Ishikawa (cell line): ENCODE results near the gene BIN2.

ENCODE experiments used
- CEBPB ChIP-seq: IDR thresholded peaks from 2 replicates; pipeline ENCODE4 v1.6.1; 2012
- EGR1 ChIP-seq: IDR thresholded peaks from 2 replicates; pipeline ENCODE4 v1.6.1; 2012
- EP300 ChIP-seq: IDR thresholded peaks from 2 replicates; pipeline ENCODE4 v1.6.1; 2012; ENCODE audit warnings: borderline replicate concordance
- FOXM1 ChIP-seq: IDR thresholded peaks from 2 replicates; pipeline ENCODE4 v1.6.1; 2012; ENCODE audit warnings: low read depth, borderline replicate concordance
- NFIC ChIP-seq: IDR thresholded peaks from 2 replicates; pipeline ENCODE4 v1.6.1; 2012
- RAD21 ChIP-seq: IDR thresholded peaks from 2 replicates; pipeline ENCODE4 v1.6.1; 2012; ENCODE audit warnings: low read depth
- TAF1 ChIP-seq: IDR thresholded peaks from 2 replicates; pipeline ENCODE4 v1.6.1; 2012; ENCODE audit warnings: low read depth, mild to moderate bottlenecking
- TEAD4 ChIP-seq: IDR thresholded peaks from 2 replicates; pipeline ENCODE4 v1.6.1; 2012
- YY1 ChIP-seq: IDR thresholded peaks from 2 replicates; pipeline ENCODE4 v1.6.1; 2012; ENCODE audit warnings: low read depth
- TF ChIP-seq, protein P1 (sequence below): IDR thresholded peaks from 2 replicates; pipeline ENCODE4 v1.6.1; 2012; ENCODE audit warnings: low read depth, mild to moderate bottlenecking
- TF ChIP-seq, protein P2 (sequence below): IDR thresholded peaks from 2 replicates; pipeline ENCODE4 v1.6.1; 2012
- TF ChIP-seq, protein P3 (sequence below): IDR thresholded peaks from 2 replicates; pipeline ENCODE4 v1.6.1; 2012

DNA sequence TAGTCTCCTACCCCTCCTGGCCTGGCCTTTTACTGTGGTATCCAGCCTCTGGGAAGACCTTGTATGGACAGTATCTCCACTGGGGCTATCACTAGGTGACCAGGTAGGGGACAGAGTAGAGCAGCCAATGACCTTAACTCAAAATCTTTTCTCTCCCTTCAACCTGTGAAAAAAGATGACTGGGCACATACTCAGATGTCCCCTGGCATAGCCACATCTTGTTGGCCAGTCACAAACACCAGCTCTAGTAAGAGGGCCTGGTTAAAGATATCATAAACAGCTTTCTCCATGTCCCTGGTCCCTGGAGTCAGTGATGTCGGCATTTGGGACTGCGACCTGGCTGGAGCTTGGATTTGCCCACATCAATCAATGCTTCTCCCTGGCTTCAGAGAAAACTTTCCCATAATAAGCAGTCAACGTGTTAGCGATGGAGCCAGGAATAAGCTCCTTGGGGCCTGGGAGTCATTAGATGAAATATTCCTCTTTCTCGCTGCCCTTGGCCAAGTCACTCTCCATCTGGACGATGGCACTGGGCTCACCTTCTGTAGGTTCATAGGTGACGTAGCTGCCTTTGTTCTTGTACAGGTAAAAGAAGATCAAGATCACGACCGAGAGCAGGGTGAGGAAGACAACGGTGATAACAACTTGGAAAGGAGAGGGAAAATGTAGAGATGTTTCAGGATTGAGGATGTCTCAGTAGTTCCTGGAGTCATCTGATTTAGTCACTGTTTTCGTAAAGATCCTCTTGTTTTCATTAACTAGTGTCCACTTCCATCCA lies 78.3 kb downstream of the BIN2 start:
- TF ChIP-seq CEBPB (no peak), FOXM1 (no peak), RAD21 (no peak), TEAD4 (no peak), YY1 (no peak), EP300 (no peak), EGR1 (no peak), TAF1 (no peak), NFIC (no peak)
- TF ChIP-seq, protein P1, sequence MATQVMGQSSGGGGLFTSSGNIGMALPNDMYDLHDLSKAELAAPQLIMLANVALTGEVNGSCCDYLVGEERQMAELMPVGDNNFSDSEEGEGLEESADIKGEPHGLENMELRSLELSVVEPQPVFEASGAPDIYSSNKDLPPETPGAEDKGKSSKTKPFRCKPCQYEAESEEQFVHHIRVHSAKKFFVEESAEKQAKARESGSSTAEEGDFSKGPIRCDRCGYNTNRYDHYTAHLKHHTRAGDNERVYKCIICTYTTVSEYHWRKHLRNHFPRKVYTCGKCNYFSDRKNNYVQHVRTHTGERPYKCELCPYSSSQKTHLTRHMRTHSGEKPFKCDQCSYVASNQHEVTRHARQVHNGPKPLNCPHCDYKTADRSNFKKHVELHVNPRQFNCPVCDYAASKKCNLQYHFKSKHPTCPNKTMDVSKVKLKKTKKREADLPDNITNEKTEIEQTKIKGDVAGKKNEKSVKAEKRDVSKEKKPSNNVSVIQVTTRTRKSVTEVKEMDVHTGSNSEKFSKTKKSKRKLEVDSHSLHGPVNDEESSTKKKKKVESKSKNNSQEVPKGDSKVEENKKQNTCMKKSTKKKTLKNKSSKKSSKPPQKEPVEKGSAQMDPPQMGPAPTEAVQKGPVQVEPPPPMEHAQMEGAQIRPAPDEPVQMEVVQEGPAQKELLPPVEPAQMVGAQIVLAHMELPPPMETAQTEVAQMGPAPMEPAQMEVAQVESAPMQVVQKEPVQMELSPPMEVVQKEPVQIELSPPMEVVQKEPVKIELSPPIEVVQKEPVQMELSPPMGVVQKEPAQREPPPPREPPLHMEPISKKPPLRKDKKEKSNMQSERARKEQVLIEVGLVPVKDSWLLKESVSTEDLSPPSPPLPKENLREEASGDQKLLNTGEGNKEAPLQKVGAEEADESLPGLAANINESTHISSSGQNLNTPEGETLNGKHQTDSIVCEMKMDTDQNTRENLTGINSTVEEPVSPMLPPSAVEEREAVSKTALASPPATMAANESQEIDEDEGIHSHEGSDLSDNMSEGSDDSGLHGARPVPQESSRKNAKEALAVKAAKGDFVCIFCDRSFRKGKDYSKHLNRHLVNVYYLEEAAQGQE, result no peak
- TF ChIP-seq, protein P2, sequence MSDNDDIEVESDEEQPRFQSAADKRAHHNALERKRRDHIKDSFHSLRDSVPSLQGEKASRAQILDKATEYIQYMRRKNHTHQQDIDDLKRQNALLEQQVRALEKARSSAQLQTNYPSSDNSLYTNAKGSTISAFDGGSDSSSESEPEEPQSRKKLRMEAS, result no peak
- TF ChIP-seq, protein P3, sequence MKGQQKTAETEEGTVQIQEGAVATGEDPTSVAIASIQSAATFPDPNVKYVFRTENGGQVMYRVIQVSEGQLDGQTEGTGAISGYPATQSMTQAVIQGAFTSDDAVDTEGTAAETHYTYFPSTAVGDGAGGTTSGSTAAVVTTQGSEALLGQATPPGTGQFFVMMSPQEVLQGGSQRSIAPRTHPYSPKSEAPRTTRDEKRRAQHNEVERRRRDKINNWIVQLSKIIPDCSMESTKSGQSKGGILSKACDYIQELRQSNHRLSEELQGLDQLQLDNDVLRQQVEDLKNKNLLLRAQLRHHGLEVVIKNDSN, result no peak
